GM18511 (cell line): Measurements from ENCODE around the gene ASPSCR1.

ENCODE experiments used
- ATAC-seq: cut with Tn5 transposase; IDR thresholded peaks from one replicate; pipeline ENCODE4 v1.9.1; 2021; ENCODE audit warnings: mild to moderate bottlenecking, moderate library complexity; ENCODE audit not compliant: unreplicated experiment

Gene ASPSCR1

GRCh38 chr17:82051776-82052637 lies 74.6 kb downstream of the ASPSCR1 start, which contains the start of the genes GPS1 and RFNG:
TSS of gene GPS1 (plus strand) at chr17:82051898. CDS start at chr17:82051932, 34 bp downstream.
TSS of gene RFNG (minus strand) at chr17:82051811. CDS start at chr17:82051766, 45 bp downstream.
- ATAC-seq = peak; percentile 68

- no peak for ATAC-seq
Measured at GRCh38 chr17:82052638-82053059, 75.2 kb downstream of the ASPSCR1 start.

- ATAC-seq = no peak
Measured at GRCh38 chr17:82053130-82053529, 75.7 kb downstream of the ASPSCR1 start.

- no peak for ATAC-seq
Measured at GRCh38 chr17:82053556-82054263, 76.3 kb downstream of the ASPSCR1 start.

- ATAC-seq = no peak
Measured at GRCh38 chr17:82054351-82055022, 77.1 kb downstream of the ASPSCR1 start.

- no peak for ATAC-seq
Measured at GRCh38 chr17:82055023-82055964, 77.9 kb downstream of the ASPSCR1 start.

GRCh38 chr17:82055965-82056728 lies 78.7 kb downstream of the ASPSCR1 start:
- ATAC-seq = no peak

GRCh38 chr17:82056729-82057621 lies 79.5 kb downstream of the ASPSCR1 start:
- ATAC-seq = no peak

GRCh38 chr17:82058230-82058854 lies 80.9 kb downstream of the ASPSCR1 start:
- no peak for ATAC-seq

- no peak for ATAC-seq
Measured at GRCh38 chr17:82058855-82059249, 81.4 kb downstream of the ASPSCR1 start.

GRCh38 chr17:82059272-82060000 lies 82.0 kb downstream of the ASPSCR1 start:
- no peak for ATAC-seq

GRCh38 chr17:82060001-82060380 lies 82.6 kb downstream of the ASPSCR1 start:
- no peak for ATAC-seq

GRCh38 chr17:82060614-82061013 lies 83.2 kb downstream of the ASPSCR1 start:
- no peak for ATAC-seq

- no peak for ATAC-seq
Measured at GRCh38 chr17:82061047-82061925, 83.9 kb downstream of the ASPSCR1 start.

- ATAC-seq = no peak
Measured at GRCh38 chr17:82062076-82062983, 84.9 kb downstream of the ASPSCR1 start.
